Measurements from ENCODE around the gene RNF13.

- TF ChIP-seq, protein P1, sequence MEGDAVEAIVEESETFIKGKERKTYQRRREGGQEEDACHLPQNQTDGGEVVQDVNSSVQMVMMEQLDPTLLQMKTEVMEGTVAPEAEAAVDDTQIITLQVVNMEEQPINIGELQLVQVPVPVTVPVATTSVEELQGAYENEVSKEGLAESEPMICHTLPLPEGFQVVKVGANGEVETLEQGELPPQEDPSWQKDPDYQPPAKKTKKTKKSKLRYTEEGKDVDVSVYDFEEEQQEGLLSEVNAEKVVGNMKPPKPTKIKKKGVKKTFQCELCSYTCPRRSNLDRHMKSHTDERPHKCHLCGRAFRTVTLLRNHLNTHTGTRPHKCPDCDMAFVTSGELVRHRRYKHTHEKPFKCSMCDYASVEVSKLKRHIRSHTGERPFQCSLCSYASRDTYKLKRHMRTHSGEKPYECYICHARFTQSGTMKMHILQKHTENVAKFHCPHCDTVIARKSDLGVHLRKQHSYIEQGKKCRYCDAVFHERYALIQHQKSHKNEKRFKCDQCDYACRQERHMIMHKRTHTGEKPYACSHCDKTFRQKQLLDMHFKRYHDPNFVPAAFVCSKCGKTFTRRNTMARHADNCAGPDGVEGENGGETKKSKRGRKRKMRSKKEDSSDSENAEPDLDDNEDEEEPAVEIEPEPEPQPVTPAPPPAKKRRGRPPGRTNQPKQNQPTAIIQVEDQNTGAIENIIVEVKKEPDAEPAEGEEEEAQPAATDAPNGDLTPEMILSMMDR (conservative IDR thresholded peaks at IDR 0.05 in 1 of 2, IDR thresholded peaks at IDR 0.05 in 1 of 2; ENCODE audit: extremely low read depth in 1 of 2, insufficient read depth in 1 of 2, low read depth in 1 of 2, low read length in 2 of 2), result peak; percentile 8 to 15
- no peak for TF ChIP-seq EZH2 (IDR thresholded peaks at IDR 0.05; ENCODE audit: borderline replicate concordance, low read length)
These were observed 42.8 kb upstream of the RNF13 start for GRCh38 chr3:149770246-149770645.

All from mammary epithelial cell (primary cell).